IPS-NIHi11 (cell line): ENCODE results near the gene SLC7A6.
A peak's percentile ranks its signal among the peaks of the same experiment; 100 is the strongest.
"Not testable (repeated sequence)": the region's sequence is repeated elsewhere in the genome, so short reads cannot be mapped to it uniquely, and the experiment has no call there.

Source experiments
- DNase-seq: peaks from one replicate; pipeline ENCODE4 v3.0.0; 2012; ENCODE audit warnings: mixed read lengths, low spot score

The SLC7A6 gene

DNA sequence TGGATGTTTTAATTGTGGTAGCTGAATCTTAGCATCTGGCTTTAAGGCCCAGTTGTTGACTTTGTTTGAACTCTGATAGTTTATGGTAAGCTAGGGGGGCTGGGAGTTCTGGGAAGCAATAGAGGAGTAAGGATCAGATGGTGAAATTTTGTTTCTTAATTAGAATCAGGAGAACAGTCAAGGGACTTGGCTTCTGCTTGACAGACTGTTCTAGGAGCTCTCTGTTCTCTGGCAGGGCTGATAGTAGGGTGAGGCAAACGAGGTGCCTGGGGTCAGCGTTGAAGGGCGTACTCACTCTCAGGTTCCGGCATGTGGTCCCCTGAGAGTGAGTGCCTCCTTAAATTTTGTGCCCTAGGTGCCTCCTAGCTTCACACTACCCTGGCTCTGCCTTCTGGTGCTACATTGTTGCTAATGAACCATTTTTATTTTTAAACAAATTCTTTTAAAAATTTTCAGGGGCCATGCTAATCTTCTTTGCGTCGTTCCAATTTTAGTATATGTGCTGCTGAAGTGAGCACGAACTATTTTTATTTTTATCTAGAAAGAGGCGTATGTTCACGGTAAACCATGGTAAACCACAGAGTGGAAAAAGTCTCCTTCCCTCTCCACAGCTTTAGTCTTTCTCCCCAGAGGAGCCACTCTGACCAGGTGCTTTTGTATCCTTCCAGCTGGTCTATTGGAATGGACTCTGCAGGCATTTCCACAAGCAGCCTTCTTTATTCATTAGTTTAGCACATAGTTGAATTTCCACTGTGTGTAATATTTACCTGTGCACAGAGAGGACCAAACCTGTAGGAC is 19.7 kb downstream of the SLC7A6 start:
- no peak for DNase-seq

DNA sequence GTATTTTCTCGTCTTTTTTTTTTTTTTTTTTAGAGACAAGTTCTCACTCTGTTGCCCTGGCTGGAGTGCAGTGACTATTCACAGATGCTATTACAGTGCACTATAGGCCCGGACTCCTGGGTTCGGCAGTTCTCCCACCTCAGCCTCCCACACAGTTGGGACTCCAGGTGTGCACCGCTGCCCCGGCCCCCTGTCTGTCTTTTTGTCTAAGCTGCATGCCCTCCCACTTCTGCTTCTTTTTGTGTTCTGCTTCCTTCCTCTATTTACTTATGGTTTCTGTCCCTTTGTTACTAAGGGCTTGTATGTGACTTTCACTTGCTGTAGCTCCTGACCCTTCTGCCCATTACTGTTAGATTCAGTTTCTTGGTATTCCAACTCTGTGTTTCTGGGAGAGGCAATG is 20.5 kb downstream of the SLC7A6 start:
- DNase-seq, result no peak

DNA sequence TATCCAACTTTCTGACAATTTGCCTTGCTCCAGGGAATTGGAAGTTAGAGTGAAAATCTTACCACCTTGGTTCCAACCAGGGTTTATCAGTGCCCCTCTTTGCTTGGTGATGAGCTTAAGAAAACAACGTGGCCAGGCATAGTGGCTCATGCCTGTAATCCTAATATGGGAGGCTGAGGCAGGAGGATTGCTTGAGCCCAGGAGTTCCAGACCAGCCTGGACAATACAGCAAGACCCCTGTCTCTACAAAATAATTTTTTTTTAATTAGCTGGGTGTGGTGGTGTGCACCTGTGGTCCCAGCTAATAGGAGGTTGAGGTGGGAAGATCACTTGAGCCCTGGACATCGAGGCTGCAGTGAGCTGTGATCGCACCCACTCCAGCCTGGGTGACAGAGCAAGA is 21.4 kb downstream of the SLC7A6 start:
- no peak for DNase-seq

DNA sequence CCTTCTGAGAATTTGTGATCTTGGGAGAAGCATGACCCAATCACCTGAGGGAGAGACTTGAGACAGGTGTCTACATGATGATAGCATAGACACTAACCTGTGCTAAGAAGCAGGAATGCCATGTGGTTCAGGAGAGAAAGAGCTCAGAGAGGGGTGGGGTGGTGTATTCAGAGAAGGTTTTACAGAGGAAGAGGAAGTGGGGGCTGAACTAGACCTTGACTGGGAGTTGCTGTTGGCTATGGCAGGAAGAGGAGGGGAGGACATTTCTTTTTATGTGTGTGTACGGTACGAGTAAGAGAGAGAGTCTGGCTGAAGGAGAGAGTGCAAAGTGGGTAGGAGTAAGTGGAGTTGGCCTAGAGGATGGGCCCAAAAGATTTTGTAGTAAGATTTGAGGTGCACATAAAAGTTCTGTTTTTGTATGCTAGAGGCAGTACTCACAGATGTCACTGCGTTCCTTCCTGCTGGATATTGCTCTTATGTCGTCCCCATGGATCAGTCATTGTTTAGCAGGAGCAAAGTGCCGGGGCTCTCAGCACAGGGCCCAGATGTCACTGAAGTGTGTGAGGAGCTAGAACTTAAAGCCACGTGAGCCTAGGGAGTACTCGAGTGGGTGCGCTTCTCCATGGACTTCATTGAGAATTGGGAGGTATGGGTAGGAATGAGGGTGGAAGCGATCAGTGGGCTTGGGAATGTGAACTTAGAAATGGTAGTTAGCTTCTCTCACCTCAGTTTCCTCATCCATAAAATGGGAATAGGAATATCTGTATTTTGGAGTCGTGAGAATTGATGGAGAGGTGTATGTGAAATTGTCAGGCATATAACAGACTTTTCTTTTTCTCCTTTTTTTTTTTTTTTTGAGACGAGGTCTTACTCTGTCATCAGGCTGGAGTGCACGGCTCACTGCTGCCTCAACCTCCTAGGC is 22.1 kb downstream of the SLC7A6 start:
- DNase-seq, result no peak

DNA sequence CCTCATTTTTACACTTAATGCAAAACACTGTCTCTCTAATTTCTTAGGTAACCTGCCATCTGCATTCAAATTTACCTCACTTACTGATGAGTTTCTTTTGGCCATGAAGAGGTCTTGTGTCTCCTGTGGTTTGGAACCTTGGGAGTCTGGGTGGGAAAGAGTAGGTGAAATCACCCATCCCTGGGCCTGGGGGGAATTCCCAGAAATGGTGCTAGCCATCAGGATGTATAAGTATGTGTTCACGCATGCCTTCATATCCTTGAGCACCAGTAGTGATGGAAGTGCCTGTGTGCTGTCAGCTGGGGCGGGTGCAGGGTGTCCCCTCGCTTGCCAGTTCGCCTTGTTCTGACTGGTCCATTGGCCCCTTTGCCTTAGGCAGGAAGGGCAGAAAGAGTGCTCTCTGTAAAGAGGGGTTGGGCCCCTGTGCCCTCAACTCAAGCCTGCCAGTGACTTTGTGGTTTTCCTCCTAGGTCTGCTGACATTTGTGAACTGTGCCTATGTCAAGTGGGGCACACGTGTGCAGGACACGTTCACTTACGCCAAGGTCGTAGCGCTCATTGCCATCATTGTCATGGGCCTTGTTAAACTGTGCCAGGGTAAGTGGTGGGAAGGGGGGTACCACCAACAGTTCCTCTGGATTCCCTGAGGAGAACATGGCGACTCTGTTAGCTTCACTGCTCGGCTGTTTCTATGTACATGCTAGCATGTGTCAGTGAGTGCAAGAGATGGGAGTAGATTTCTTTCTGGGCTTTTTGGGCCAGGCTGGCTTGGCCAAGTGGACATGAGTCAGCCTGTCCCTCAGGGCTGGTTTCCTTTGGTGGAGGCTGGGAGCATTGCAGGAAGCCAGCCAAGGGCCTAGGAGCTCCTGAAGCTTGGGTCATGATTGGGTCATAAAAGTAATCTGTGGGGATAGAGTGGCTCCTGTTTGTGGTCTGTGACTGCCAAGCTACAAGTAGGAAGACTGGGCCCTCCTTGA is 23.2 kb downstream of the SLC7A6 start:
- no peak for DNase-seq

DNA sequence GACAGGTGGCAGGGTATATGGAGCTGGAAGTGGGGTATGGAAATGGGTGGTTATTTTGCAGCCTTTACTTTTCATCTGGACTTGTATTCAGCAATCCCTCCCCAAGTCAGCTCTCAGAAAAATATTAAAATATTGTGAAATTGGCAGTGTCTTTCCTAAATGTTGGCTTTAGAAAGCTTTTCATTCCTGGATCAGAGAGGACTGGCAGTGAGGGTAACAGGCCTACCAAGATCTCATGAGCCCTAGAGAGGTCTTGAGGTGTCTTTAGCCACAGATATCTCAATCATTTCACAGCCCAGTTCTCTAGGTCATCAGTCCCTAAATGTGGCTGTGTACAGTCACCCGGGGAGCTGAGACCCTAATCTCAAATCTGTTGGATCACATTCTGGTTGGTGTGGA is 23.9 kb downstream of the SLC7A6 start:
- no peak for DNase-seq

DNA sequence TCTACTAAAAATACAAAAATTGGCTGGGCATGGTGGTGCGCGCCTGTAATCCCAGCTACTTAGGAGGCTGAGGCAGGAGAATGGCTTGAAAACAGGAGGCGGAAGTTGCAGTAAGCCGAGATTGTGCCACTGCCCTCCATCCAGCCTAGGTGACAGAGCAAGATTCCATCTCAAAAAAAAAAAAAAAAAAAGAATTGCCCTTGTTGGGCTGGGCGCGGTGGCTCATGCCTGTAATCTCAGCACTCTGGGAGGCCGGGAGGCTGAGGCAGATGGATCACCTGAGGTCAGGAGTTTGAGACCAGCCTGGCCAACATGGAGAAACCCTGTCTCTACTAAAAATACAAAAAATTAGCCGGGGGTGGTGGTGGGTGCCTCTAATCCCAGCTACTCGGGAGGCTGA is 24.5 kb downstream of the SLC7A6 start:
- DNase-seq, result not testable (repeated sequence)

DNA sequence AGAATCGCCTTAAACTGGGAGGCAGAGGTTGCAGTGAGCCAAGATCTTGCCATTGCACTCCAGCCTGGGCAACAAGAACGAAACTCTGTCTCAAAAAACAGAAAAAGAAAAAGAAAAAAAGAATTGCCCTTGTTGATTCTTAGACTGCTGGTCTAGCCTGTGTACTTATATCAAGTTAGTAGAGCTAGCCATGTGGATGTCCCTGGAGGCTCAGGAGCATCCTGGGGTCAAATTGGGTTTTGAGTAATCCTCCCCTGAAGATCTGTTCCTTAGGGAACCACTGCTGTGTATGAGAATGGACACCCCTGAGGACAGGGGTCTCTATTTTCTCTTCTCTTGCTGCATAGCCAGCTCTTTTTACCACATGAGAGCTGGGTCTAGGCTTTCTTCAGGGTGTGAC is 24.9 kb downstream of the SLC7A6 start:
- no peak for DNase-seq

DNA sequence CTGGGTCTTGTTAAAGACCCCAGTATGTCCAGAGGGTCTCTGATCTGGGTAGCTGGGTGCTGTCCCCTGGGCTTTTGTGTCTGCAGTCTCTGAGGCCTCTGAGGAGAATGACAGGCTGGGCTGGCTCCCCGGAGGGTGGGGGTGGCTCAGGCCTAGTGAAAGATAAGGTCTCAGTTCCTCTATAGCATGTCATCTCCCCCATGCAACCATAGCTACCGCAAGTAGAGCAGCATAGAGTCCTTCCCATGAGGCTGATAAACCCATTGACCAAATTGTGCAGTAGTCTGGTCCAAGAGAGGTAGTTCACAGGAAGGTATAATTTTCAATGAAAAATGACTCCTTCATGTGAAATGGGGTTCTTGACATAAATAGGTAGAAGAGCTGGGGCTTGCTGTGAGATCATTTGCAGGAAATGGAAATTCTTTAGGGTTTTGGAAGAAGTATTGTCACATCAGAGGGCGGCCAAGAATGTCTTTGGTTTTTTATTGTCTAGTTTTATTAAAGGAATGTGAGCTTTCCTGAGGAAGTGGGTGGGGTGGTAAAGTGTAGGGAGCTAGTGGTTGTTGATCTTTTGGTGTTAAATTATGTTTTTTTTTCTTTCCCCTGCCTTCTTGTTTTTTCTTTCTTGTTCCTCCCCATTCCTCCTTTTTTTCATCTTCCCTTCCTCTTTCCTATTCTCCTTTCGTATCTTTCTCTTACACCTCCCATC is 25.4 kb downstream of the SLC7A6 start:
- no peak for DNase-seq

DNA sequence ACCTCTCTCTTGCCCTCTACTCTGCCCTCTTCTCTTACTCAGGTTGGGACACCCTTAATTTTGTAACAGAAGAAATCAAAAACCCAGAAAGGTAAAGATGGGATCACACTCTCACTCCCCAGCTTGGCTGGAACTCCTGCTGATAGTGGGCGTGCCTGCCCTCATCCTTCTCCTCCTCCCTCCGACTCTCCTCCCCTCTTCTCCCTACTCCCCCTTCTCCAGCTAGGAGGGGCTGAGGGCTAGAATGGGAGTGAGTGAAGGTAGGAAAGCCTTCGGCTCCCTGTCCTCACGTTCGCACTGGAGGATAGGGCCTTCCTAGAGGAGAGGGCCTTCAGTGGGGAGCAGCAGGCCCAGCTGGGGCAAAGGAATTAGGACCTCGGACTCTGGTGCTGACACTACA is 26.1 kb downstream of the SLC7A6 start:
- peak; percentile 32 for DNase-seq

DNA sequence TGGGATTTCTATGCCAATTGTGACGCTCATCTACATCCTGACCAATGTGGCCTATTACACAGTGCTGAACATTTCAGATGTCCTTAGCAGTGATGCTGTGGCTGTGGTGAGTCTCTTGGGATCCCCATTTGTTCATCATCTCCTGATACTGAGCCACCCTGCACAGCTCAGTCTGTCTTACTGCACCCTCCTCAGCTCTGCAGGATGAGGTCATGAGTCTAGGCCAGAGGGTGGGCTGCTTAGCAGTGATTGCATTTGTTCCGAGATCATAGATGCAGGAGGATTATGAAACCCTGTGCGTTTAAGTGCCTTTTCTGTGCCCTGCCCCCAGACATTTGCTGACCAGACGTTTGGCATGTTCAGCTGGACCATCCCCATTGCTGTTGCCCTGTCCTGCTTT is 26.9 kb downstream of the SLC7A6 start:
- no peak for DNase-seq

DNA sequence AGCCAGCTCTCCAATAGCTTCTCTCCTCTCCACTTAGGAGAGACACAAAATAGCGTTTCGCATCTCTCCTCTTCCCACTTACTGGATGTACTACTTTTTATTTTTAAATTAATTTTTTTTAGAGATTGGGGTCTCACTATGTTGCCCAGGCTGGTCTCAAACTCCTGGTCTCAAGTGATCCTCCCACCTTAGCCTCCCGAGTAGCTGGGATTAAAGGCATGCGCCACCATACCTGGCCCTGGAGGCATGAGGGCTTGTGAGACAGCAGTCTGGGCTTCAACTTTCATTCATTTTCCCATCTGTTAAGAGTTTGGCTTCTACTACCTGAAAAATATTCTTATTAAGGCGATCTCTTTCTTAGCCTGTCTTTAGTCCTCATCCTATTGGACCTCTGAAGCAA is 28.1 kb downstream of the SLC7A6 start:
- no peak for DNase-seq

DNA sequence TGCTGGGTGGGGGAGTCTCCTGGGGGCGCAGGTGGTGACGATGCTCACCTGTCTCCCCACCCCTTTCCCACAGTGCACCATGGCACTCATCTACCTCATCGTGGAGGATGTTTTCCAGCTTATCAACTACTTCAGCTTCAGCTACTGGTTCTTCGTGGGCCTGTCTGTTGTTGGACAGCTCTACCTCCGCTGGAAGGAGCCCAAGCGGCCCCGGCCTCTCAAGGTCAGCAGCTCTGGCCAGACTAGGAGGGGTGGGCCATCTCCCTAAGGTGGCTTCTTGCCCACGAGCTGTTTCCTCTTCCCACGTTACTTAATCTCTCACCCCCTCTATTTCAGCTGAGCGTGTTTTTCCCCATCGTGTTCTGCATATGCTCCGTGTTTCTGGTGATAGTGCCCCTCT is 32.0 kb downstream of the SLC7A6 start:
- no peak for DNase-seq

DNA sequence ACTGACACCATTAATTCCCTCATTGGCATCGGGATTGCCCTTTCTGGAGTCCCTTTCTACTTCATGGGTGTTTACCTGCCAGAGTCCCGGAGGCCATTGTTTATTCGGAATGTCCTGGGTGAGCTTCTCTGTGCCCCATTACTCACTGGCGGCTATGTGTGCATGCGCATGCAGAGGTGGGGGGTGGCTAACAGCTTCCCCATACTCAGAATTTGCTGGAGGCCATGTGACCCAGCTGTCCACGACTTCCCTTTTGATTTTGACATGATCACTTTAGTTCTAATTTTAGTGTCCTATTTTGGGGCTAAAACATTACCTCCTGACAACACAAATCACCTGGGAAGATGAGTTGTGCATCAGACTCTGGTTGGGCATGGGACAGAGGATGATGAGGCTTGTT is 32.4 kb downstream of the SLC7A6 start:
- DNase-seq, result no peak

DNA sequence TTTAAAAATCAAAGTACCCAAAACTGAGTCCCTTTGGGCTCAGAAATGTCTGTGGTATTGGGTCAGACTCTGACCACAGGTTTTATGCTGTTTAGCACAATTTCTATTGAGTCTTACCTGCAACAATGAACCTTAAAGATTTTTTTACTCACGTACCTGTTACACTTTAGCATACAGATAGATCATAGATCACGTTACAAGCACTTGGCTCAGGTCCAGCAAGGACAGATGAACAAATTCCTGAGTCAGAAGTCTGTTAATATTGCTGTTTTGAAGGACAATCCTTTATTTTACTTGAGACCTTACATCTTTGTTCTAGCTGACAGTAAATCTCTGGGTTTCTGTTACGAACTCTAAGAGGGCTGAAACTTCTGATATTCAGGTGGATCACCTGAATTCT is 33.6 kb downstream of the SLC7A6 start:
- no peak for DNase-seq

DNA sequence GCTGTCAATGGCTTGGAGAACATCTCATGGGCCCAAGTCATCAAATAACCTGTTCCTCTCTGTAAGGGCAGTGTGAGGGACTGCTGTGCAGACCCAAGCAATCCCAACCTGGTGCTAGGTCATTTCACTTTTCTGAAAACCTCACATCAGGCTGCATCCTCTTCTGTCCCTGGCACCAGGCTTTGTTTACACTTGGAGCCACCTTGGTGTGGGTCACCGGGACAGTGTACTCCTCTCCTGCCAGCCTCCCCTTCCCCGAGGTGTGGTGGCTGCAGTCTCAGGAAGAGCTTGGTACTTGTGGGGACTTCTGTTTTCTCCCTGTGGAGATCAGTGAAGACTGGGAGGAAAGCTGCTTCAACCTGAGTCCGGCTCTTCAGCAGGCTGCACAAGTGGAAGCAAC is 34.0 kb downstream of the SLC7A6 start:
- no peak for DNase-seq

DNA sequence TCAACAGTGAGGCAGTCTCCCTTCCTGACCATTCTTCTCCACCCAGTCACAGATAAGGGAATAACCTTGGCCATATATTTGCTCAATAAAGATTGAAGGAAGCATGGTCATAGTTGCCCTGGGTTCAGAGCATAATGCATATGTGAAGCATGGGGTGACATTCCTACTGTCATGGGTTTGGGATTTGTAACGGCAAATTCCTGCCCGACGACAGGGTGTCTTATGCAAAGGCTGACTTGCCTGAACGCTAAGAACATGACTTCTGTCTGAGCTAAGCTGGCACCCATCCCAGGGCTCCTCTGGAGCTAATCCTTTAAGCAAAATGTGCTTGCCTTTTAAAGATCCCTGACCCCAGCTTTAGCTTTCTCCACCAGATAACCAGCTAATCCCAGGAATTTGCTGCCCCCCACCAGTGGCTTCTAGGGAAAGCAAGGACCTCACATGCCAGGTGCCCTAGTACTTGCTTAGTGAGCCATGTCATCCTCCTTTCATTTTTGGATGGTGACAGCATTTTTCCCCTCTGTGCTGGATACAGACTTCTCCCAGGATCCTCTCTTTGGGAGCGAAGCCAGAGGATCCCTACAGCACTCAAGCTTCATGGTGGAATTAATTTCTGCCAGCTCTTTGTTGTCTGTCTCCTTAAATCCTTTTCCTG is 34.7 kb downstream of the SLC7A6 start:
- no peak for DNase-seq

DNA sequence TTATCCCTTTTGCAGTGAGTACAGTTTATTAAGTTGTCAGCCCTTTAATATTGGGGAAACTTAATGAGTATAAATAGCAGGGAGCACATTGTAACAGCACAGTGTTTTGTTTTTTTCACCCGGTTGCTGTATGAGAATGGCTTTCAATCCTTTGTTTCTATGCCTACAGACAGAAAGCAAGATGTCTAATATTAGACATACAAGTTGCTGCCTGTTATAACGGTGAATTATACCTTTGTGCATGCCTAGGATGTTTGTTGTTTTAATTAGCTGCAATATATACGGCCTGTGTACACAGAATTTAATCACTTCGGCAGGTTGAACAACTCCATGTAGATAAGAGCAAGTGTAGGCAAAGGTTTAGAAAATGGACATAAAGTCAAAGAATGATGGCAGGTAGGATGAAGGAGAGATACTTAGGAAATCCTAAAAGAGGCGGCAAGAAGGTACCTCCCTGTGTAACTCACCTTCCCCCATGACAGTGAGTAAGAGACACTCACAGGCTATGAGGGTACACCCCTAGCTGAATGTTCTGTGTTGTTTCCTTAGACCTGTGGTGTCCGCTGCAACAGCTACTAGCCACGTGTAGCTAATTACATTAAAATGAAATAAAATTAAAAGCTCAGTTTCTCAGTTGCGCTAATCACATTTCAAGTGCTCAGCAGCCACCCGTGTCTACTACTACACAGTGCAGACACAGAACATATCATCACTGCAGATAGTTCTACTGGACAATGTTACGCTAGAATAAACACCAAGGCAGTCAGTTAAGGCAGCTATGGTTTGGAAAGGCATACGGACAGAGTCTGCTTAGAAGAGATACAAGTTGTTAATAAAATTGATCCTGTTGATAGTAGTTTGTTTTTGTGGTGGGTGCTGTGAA is 35.5 kb downstream of the SLC7A6 start:
- no peak for DNase-seq

DNA sequence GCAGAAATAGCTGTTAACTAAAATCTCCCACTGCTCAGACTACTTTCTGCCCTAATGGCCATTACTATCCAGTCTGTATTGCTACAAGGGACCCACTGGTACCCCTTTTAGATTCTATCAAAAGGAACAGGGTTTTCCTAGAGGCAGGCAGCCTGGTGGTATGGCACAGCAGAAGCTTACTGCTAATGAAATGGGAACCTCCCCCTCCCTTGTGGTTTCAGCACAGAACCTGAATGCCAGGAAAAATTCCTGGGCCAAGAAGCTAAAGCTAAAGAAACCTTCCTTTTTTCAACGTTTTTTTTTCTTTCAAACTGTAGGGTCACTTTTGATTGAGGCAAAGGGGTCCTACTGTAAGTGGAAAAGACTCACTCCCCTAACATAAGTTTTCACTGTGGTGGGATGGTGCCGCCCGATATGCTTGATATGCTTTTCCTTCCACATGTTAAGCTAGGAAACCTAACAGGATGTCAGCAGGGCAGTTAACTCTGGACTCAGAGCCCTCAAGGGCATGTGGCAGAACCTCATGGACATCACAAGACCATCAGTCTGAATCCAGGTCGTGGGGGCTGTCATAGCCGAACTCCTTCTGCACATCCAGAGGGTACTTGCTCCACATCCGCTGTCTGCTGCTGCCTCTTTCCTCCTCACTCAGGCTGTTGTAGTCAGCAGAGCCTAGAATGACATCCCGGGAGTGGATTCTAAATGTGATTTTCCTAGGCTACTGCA is 36.6 kb downstream of the SLC7A6 start:
- DNase-seq, result no peak
